SJSA1 (cell line): ENCODE results near the gene PXMP2. TPM values are rescaled to one million over a fixed set of nuclear protein-coding genes. Genes with fewer than 3 reads are reported as not detected.
"Not testable (repeated sequence)": the region's sequence is repeated elsewhere in the genome, so short reads cannot be mapped to it uniquely, and the experiment has no call there.

Experiments used
- DNase-seq, 2 experiments: peaks; one replicate each; pipeline ENCODE4 v3.0.0-alpha.2; 2015 to 2020; ENCODE audit warnings: low spot score in 2 of 2, low read depth in 1 of 2
- H3K27ac ChIP-seq: fragments of 250-450 bp; sonication (Bioruptor Pico); 2 replicates; pipeline ENCODE4 v1.5.1; 2020; ENCODE audit warnings: mild to moderate bottlenecking, moderate library complexity
- H3K27me3 ChIP-seq: fragments of 250-450 bp; sonication (Bioruptor Pico); replicated peaks from 2 replicates; pipeline ENCODE4 v1.5.1; 2020; ENCODE audit warnings: mild to moderate bottlenecking, moderate library complexity
- H3K36me3 ChIP-seq: fragments of 250-450 bp; sonication (Bioruptor Pico); 2 replicates; pipeline ENCODE4 v1.5.1; 2020; ENCODE audit warnings: mild to moderate bottlenecking
- H3K4me1 ChIP-seq: fragments of 250-450 bp; sonication (Bioruptor Pico); replicated peaks from 2 replicates; pipeline ENCODE4 v1.6.1; 2021; ENCODE audit warnings: mild to moderate bottlenecking
- H3K4me3 ChIP-seq: fragments of 250-450 bp; sonication (Bioruptor Pico); 2 replicates; pipeline ENCODE4 v1.5.1; 2020; ENCODE audit warnings: mild to moderate bottlenecking
- H3K9me3 ChIP-seq: fragments of 250-450 bp; sonication (Bioruptor Pico); replicated peaks from 2 replicates; pipeline ENCODE4 v1.5.1; 2020; ENCODE audit warnings: mild to moderate bottlenecking
- total RNA-seq: library from RNA; depleted of rRNA; stranded (reverse); fragments of >200 nt; shearing (Covaris generic); gene quantifications from 2 replicates; pipeline ENCODE4 v1.2.3, GENCODE V29; 2014

The PXMP2 gene
- total RNA-seq, 1 experiment from 2014 or later, result 105 TPM

- H3K9me3 ChIP-seq, DNase-seq, H3K27me3 ChIP-seq, H3K4me1 ChIP-seq, H3K27ac ChIP-seq, H3K4me3 ChIP-seq: not testable (repeated sequence)
- peaks cover 48% of the 10 kb centered on the region for H3K36me3 ChIP-seq
Measured at GRCh38 chr12:132694888-132695287, 7.5 kb downstream of the PXMP2 start.

GRCh38 chr12:132695431-132695830 is 8.0 kb downstream of the PXMP2 start:
- Histone ChIP-seq H3K4me1 (peaks cover 9% of the 10 kb centered on the region), H3K9me3 (no peaks in the 10 kb centered on the region), H3K27ac (no peak overlapping the region), H3K4me3 (no peak overlapping the region), H3K27me3 (no peaks in the 10 kb centered on the region), H3K36me3 (peaks cover 46% of the 10 kb centered on the region)
- no peak for DNase-seq

- H3K27ac ChIP-seq, result no peak overlapping the region
- no peak for DNase-seq
- H3K4me1 ChIP-seq, result peaks cover 15% of the 10 kb centered on the region
- H3K27me3 ChIP-seq, result no peaks in the 10 kb centered on the region
- H3K36me3 ChIP-seq, result peaks cover 62% of the 10 kb centered on the region
- H3K9me3 ChIP-seq, result no peaks in the 10 kb centered on the region
- H3K4me3 ChIP-seq, result no peak overlapping the region
Measured at GRCh38 chr12:132698341-132698740, 11.0 kb downstream of the PXMP2 start.

- no peaks in the 10 kb centered on the region for H3K9me3 ChIP-seq
- peaks cover 72% of the 10 kb centered on the region for H3K36me3 ChIP-seq
- DNase-seq, result peak; percentile 65 to 72
Measured at GRCh38 chr12:132700212-132700822, 12.9 kb downstream of the PXMP2 start.

GRCh38 chr12:132702640-132703039 is 15.3 kb downstream of the PXMP2 start:
- peaks cover 15% of the 10 kb centered on the region for H3K4me1 ChIP-seq
- no peak overlapping the region for H3K27ac ChIP-seq
- DNase-seq, result no peak
- no peaks in the 10 kb centered on the region for H3K27me3 ChIP-seq
- H3K4me3 ChIP-seq, result no peak overlapping the region
- H3K36me3 ChIP-seq, result peaks cover 53% of the 10 kb centered on the region
- H3K9me3 ChIP-seq, result no peaks in the 10 kb centered on the region

More at GRCh38 chr12:132700212-132700822, 12.9 kb downstream of the PXMP2 start:
- Histone ChIP-seq H3K4me1 (peaks cover 15% of the 10 kb centered on the region), H3K4me3 (no peak overlapping the region), H3K27ac (no peak overlapping the region), H3K27me3 (no peaks in the 10 kb centered on the region)

GRCh38 chr12:132703641-132704040 is 16.3 kb downstream of the PXMP2 start:
- Histone ChIP-seq H3K9me3 (no peaks in the 10 kb centered on the region), H3K27me3 (no peaks in the 10 kb centered on the region), H3K36me3 (peaks cover 53% of the 10 kb centered on the region), H3K4me1 (peaks cover 15% of the 10 kb centered on the region), H3K4me3 (no peak overlapping the region), H3K27ac (no peak overlapping the region)
- no peak for DNase-seq

- no peak overlapping the region for H3K27ac ChIP-seq
- H3K4me1 ChIP-seq, result 0 out of 2 replicates have a peak, but pooled peaks cover 5% of the 10 kb centered on the region
- H3K9me3 ChIP-seq, result no peaks in the 10 kb centered on the region
- DNase-seq, result no peak
- H3K4me3 ChIP-seq, result no peak overlapping the region
- H3K27me3 ChIP-seq, result no peaks in the 10 kb centered on the region
- peaks cover 41% of the 10 kb centered on the region for H3K36me3 ChIP-seq
Measured at GRCh38 chr12:132707241-132707640, 19.9 kb downstream of the PXMP2 start.

GRCh38 chr12:132708150-132708549 is 20.8 kb downstream of the PXMP2 start:
- H3K27ac ChIP-seq, result no peak overlapping the region
- DNase-seq, result no peak
- no peaks in the 10 kb centered on the region for H3K9me3 ChIP-seq
- no peak overlapping the region for H3K4me3 ChIP-seq
- H3K4me1 ChIP-seq, result 0 out of 2 replicates have a peak, but pooled peaks cover 5% of the 10 kb centered on the region
- peaks cover 32% of the 10 kb centered on the region for H3K36me3 ChIP-seq
- no peaks in the 10 kb centered on the region for H3K27me3 ChIP-seq

- H3K9me3 ChIP-seq, result no peaks in the 10 kb centered on the region
- H3K36me3 ChIP-seq, result peaks cover 28% of the 10 kb centered on the region
- H3K27ac ChIP-seq, result no peak overlapping the region
- 0 out of 2 replicates have a peak, but pooled peaks cover 5% of the 10 kb centered on the region for H3K4me1 ChIP-seq
- peak overlapping the region; percentile 96 for H3K4me3 ChIP-seq
- H3K27me3 ChIP-seq, result no peaks in the 10 kb centered on the region
- no peak for DNase-seq
Measured at GRCh38 chr12:132710043-132710404, 22.6 kb downstream of the PXMP2 start.

- Histone ChIP-seq H3K4me3 (peak within 1 kb of the TSS; percentile 96), H3K27ac (no peak within 1 kb of the TSS), H3K27me3 (no peaks in the 10 kb centered on the region), H3K9me3 (no peaks in the 10 kb centered on the region), H3K4me1 (0 out of 2 replicates have a peak, but pooled peaks cover 5% of the 10 kb centered on the region), H3K36me3 (peaks cover 30% of the 10 kb centered on the region)
- peak; percentile 66 to 75 for DNase-seq
Measured at GRCh38 chr12:132710405-132711079, 23.2 kb downstream of the PXMP2 start, which contains the start of gene PGAM5. Gene PGAM5, plus strand, starts transcription at chr12:132710842. Its CDS starts 35 bp downstream, at chr12:132710877.

- H3K4me3 ChIP-seq, result peak overlapping the region; percentile 96
- peaks cover 35% of the 10 kb centered on the region for H3K36me3 ChIP-seq
- no peaks in the 10 kb centered on the region for H3K27me3 ChIP-seq
- 0 out of 2 replicates have a peak, but pooled peaks cover 5% of the 10 kb centered on the region for H3K4me1 ChIP-seq
- no peak overlapping the region for H3K27ac ChIP-seq
- peak in 1 of 2 experiments; percentile 31 for DNase-seq
- no peaks in the 10 kb centered on the region for H3K9me3 ChIP-seq
Measured at GRCh38 chr12:132711080-132711843, 23.9 kb downstream of the PXMP2 start.

- Histone ChIP-seq H3K4me3 (no peak overlapping the region), H3K4me1 (0 out of 2 replicates have a peak, but pooled peaks cover 5% of the 10 kb centered on the region), H3K36me3 (peaks cover 49% of the 10 kb centered on the region), H3K9me3 (no peaks in the 10 kb centered on the region), H3K27ac (no peak overlapping the region), H3K27me3 (no peaks in the 10 kb centered on the region)
- DNase-seq, result no peak
Measured at GRCh38 chr12:132713123-132713522, 25.7 kb downstream of the PXMP2 start.

GRCh38 chr12:132715874-132716273 is 28.5 kb downstream of the PXMP2 start:
- no peaks in the 10 kb centered on the region for H3K4me1 ChIP-seq
- DNase-seq, result no peak
- no peaks in the 10 kb centered on the region for H3K9me3 ChIP-seq
- no peak overlapping the region for H3K27ac ChIP-seq
- no peaks in the 10 kb centered on the region for H3K27me3 ChIP-seq
- H3K4me3 ChIP-seq, result no peak overlapping the region
- peaks cover 53% of the 10 kb centered on the region for H3K36me3 ChIP-seq

GRCh38 chr12:132716356-132716755 is 29.0 kb downstream of the PXMP2 start:
- no peaks in the 10 kb centered on the region for H3K9me3 ChIP-seq
- H3K36me3 ChIP-seq, result peaks cover 57% of the 10 kb centered on the region
- no peak overlapping the region for H3K27ac ChIP-seq
- no peaks in the 10 kb centered on the region for H3K4me1 ChIP-seq
- no peak overlapping the region for H3K4me3 ChIP-seq
- H3K27me3 ChIP-seq, result no peaks in the 10 kb centered on the region
- DNase-seq, result no peak
